Breast epithelium (tissue), 4 donors: ENCODE measurements around the gene PBX3. TPM values are rescaled to one million over a fixed set of nuclear protein-coding genes. Genes with fewer than 3 reads are reported as not detected.

Experiments
- DNase-seq, 2 donors: peaks; one replicate each; pipeline ENCODE4 v3.0.0-alpha.2; 2019; ENCODE audit warnings: low spot score in 2 of 2
- H3K27ac ChIP-seq, 2 donors: fragments of 200-600 bp; sonication (generic) in 1 of 2; one replicate each; pipeline ENCODE4 v1.5.1; 2016 to 2019; ENCODE audit warnings: mild to moderate bottlenecking in 1 of 2
- H3K27me3 ChIP-seq, 2 donors: fragments of 200-600 bp; sonication (generic) in 1 of 2; one replicate each; pipeline versions ENCODE4 v1.5.1 to v1.6.0; 2017 to 2019; ENCODE audit warnings: control low read depth in 1 of 2, mild to moderate bottlenecking in 1 of 2
- H3K36me3 ChIP-seq: fragments of 200-600 bp; one replicate; pipeline ENCODE4 v1.5.1; 2019
- H3K4me1 ChIP-seq, 2 donors: fragments of 200-600 bp; sonication (generic); one replicate each; pipeline ENCODE4 v1.5.1; 2016 to 2019; ENCODE audit warnings: control low read depth in 1 of 2
- H3K4me3 ChIP-seq, 3 donors: fragments of 200-600 bp; sonication (generic); 1 replicate in 2 of 3; 2 replicates in 1 of 3; pipeline ENCODE4 v1.5.1; 2016 to 2019; ENCODE audit warnings: mild to moderate bottlenecking in 3 of 3, moderate library complexity in 2 of 3
- H3K9me3 ChIP-seq, 2 donors: fragments of 200-600 bp; sonication (generic) in 1 of 2; one replicate each; pipeline ENCODE4 v1.5.1; 2016 to 2019; ENCODE audit warnings: control low read depth in 1 of 2
- POLR2A ChIP-seq: fragments of 450-650 bp; IDR thresholded peaks from one replicate; pipeline ENCODE4 v1.6.1; 2016; ENCODE audit warnings: antibody characterized with exemption, mild to moderate bottlenecking, moderate library complexity
- POLR2AphosphoS5 ChIP-seq, 3 donors: sonication (generic); formaldehyde crosslinking; IDR thresholded peaks; one replicate each; pipeline ENCODE4 v1.6.1; 2017; ENCODE audit warnings: antibody characterized with exemption in 3 of 3
- intact Hi-C: fragments of 100-400 bp; cut with DNase I; formaldehyde crosslinking; loops from one replicate; pipeline ENCODE4 v1.15.1; 2023; ENCODE audit warnings: low total_unique reads
- total RNA-seq, 3 donors: library from RNA; depleted of rRNA; stranded (reverse); fragments of >200 nt; gene quantifications; one replicate each; pipeline ENCODE4 v1.1.0, GENCODE V29; 2016
- TF ChIP-seq, protein P1 (sequence below), 3 donors: fragments of 450-650 bp; IDR thresholded peaks; one replicate each; pipeline ENCODE4 v1.5.1; 2016 to 2017; ENCODE audit warnings: antibody characterized with exemption in 3 of 3, mild to moderate bottlenecking in 3 of 3, moderate library complexity in 3 of 3

The PBX3 gene
- total RNA-seq, 3 donors from 2014 or later = 29.5 to 31.2 (median 29.8) TPM

DNA sequence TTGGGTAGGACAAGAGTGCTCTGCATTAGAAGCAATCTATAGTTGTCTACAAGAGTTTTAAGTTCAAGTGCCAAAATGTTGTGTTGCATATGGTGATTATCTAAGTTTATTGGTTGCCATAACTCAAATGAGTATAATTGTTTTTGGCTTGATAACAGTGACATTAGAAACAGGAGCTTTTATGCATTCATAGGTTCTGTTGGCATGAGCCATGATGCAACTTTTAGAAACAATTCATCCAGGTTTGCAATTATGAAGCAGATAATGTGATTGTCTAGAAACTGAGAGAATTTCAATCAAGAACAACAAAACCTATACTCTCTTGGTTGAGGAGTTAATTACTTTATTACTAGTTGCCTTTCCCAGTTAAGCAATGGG, 137.0 kb downstream of the PBX3 start:
- H3K27me3 ChIP-seq = no peaks in the 10 kb centered on the region
- no peak overlapping the region for H3K4me3 ChIP-seq
- TF ChIP-seq, protein P1, sequence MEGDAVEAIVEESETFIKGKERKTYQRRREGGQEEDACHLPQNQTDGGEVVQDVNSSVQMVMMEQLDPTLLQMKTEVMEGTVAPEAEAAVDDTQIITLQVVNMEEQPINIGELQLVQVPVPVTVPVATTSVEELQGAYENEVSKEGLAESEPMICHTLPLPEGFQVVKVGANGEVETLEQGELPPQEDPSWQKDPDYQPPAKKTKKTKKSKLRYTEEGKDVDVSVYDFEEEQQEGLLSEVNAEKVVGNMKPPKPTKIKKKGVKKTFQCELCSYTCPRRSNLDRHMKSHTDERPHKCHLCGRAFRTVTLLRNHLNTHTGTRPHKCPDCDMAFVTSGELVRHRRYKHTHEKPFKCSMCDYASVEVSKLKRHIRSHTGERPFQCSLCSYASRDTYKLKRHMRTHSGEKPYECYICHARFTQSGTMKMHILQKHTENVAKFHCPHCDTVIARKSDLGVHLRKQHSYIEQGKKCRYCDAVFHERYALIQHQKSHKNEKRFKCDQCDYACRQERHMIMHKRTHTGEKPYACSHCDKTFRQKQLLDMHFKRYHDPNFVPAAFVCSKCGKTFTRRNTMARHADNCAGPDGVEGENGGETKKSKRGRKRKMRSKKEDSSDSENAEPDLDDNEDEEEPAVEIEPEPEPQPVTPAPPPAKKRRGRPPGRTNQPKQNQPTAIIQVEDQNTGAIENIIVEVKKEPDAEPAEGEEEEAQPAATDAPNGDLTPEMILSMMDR (IDR thresholded peaks at IDR 0.05) = no peak
- TF ChIP-seq POLR2AphosphoS5 (IDR thresholded peaks at IDR 0.05) (no peak), POLR2A (no peak)
- H3K4me1 ChIP-seq = no peaks in the 10 kb centered on the region
- no peaks in the 10 kb centered on the region for H3K36me3 ChIP-seq
- no peak overlapping the region for H3K27ac ChIP-seq
- DNase-seq = no peak
- H3K9me3 ChIP-seq = no peaks in the 10 kb centered on the region
- intact Hi-C loops = loop anchor here (10.0 kb wide), 1 partner anchor 101 kb away; no protein-coding TSS in a partner anchor

GRCh38 chr9:125885405-125886034, 138.3 kb downstream of the PBX3 start:
- DNase-seq = no peak
- H3K4me3 ChIP-seq = no peak overlapping the region
- no peaks in the 10 kb centered on the region for H3K9me3 ChIP-seq
- H3K27me3 ChIP-seq = no peaks in the 10 kb centered on the region
- no peak overlapping the region for H3K27ac ChIP-seq
- no peak for TF ChIP-seq POLR2AphosphoS5 (IDR thresholded peaks at IDR 0.05)
- TF ChIP-seq, protein P1 (IDR thresholded peaks at IDR 0.05) = no peak
- no peak for TF ChIP-seq POLR2A
- no peaks in the 10 kb centered on the region for H3K36me3 ChIP-seq
- intact Hi-C loops = loop anchor here (10.0 kb wide), 1 partner anchor 99 kb away; no protein-coding TSS in a partner anchor
- no peaks in the 10 kb centered on the region for H3K4me1 ChIP-seq

DNA sequence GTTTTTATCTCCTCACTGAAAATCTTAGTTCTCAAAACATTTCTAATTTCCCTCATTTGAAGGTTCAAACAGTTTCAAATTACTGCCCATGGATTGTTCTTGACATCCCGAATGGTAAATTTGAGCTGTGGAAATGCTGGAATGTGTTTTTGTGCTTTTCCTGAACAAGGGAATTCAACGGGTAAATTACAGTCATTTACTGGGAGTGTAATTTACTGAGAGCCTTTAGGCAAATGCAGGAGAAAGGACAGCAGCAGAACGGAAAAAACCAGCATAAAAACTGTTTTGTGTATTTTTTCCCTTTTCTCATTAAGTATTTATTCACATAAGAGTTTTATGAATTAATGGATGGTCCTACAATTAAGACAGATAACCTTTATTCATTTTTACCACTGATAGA, 139.2 kb downstream of the PBX3 start:
- no peaks in the 10 kb centered on the region for H3K36me3 ChIP-seq
- no peaks in the 10 kb centered on the region for H3K27me3 ChIP-seq
- no peaks in the 10 kb centered on the region for H3K9me3 ChIP-seq
- H3K27ac ChIP-seq = no peak overlapping the region
- DNase-seq = no peak
- TF ChIP-seq POLR2AphosphoS5 (IDR thresholded peaks at IDR 0.05) (no peak), POLR2A (no peak)
- TF ChIP-seq, protein P1 (IDR thresholded peaks at IDR 0.05) = no peak
- no peak overlapping the region for H3K4me3 ChIP-seq
- intact Hi-C loops = loop anchor here (10.0 kb wide), 1 partner anchor 98 kb away; no protein-coding TSS in a partner anchor
- H3K4me1 ChIP-seq = no peaks in the 10 kb centered on the region

DNA sequence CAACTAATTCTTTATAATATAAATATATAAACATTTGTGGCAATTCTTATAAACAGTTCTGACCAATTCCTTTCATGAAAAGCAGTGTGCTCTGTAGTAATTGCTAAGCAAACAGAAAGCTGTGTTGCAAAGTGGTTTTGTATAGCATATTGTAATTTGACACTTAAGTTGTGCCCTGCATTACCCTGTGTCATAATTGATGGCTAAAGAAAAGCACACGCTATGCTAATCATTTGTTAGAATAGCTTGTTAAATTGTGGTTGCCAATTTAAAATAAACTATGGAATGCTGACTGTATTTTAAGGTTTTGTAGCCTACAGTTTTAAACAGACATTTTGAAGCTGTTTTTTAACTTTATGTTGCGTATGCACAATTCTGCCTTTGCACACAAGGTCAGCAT, 140.0 kb downstream of the PBX3 start:
- H3K4me1 ChIP-seq = no peaks in the 10 kb centered on the region
- intact Hi-C loops = loop anchor here (10.0 kb wide), 1 partner anchor 98 kb away; no protein-coding TSS in a partner anchor
- H3K36me3 ChIP-seq = no peaks in the 10 kb centered on the region
- no peak overlapping the region for H3K4me3 ChIP-seq
- DNase-seq = no peak
- H3K27ac ChIP-seq = no peak overlapping the region
- no peaks in the 10 kb centered on the region for H3K27me3 ChIP-seq
- H3K9me3 ChIP-seq = no peaks in the 10 kb centered on the region
- TF ChIP-seq, protein P1 (IDR thresholded peaks at IDR 0.05) = no peak
- no peak for TF ChIP-seq POLR2AphosphoS5 (IDR thresholded peaks at IDR 0.05)
- TF ChIP-seq POLR2A = no peak

- H3K27ac ChIP-seq = no peak overlapping the region
- TF ChIP-seq POLR2A (no peak), POLR2AphosphoS5 (IDR thresholded peaks at IDR 0.05) (no peak)
- TF ChIP-seq, protein P1 (IDR thresholded peaks at IDR 0.05) = no peak
- intact Hi-C loops = loop anchor here (10.0 kb wide), 1 partner anchor 97 kb away; no protein-coding TSS in a partner anchor
Observed at GRCh38 chr9:125888211-125888610, 141.0 kb downstream of the PBX3 start.

More at GRCh38 chr9:125888211-125888610, 141.0 kb downstream of the PBX3 start:
- no peak for DNase-seq
- H3K27me3 ChIP-seq = no peaks in the 10 kb centered on the region
- H3K9me3 ChIP-seq = no peaks in the 10 kb centered on the region
- no peaks in the 10 kb centered on the region for H3K4me1 ChIP-seq
- H3K36me3 ChIP-seq = no peaks in the 10 kb centered on the region
- no peak overlapping the region for H3K4me3 ChIP-seq
